Neural progenitor cell (in vitro differentiated cells): ENCODE data around the gene ADGRV1. TPM values are rescaled to one million over a fixed set of nuclear protein-coding genes. Genes with fewer than 3 reads are reported as not detected.

Experiments
- DNase-seq: peaks from one replicate; pipeline ENCODE4 v3.0.0-alpha.2; 2016; ENCODE audit warnings: low spot score
- H2AFZ ChIP-seq: fragments of 200-600 bp; sonication (generic); replicated peaks from 2 replicates; pipeline ENCODE4 v1.6.1; 2016; ENCODE audit warnings: antibody characterized with exemption
- H3F3A ChIP-seq: fragments of 200-600 bp; sonication (generic); 2 replicates; pipeline ENCODE4 v1.6.1; 2016; ENCODE audit warnings: antibody characterized with exemption, low read depth
- H3K27ac ChIP-seq: fragments of 200-600 bp; sonication (generic); 2 replicates; pipeline ENCODE4 v1.5.1; 2016; ENCODE audit warnings: mild to moderate bottlenecking
- H3K27me3 ChIP-seq: fragments of 200-600 bp; sonication (generic); 2 replicates; pipeline ENCODE4 v1.6.1; 2016; ENCODE audit warnings: mild to moderate bottlenecking, moderate library complexity
- H3K36me3 ChIP-seq: fragments of 200-600 bp; sonication (generic); 2 replicates; pipeline ENCODE4 v1.5.1; 2016
- H3K4me1 ChIP-seq: fragments of 200-600 bp; sonication (generic); 2 replicates; pipeline ENCODE4 v1.6.1; 2016; ENCODE audit warnings: mixed run types
- H3K4me2 ChIP-seq: fragments of 200-600 bp; sonication (generic); 2 replicates; pipeline ENCODE4 v1.6.1; 2016
- H3K4me3 ChIP-seq: fragments of 200-600 bp; sonication (generic); 2 replicates; pipeline ENCODE4 v1.5.1; 2016
- H3K79me2 ChIP-seq: fragments of 200-600 bp; sonication (generic); 2 replicates; pipeline ENCODE4 v1.6.1; 2016; ENCODE audit warnings: low read depth
- H3K9ac ChIP-seq: fragments of 200-600 bp; sonication (generic); 2 replicates; pipeline ENCODE4 v1.6.1; 2016
- H3K9me3 ChIP-seq: fragments of 200-600 bp; sonication (generic); 2 replicates; pipeline ENCODE4 v1.5.1; 2016; ENCODE audit warnings: low read depth
- H4K20me1 ChIP-seq: fragments of 200-600 bp; sonication (generic); 2 replicates; pipeline ENCODE4 v1.6.1; 2016; ENCODE audit warnings: low read depth
- H3K27ac Mint-ChIP-seq: 3 replicates; pipeline ENCODE4 v1.8.0; 2021; ENCODE audit warnings: mixed read lengths
- H3K27me3 Mint-ChIP-seq: 2 replicates; pipeline ENCODE4 v1.8.0; 2022; ENCODE audit warnings: low read depth, mild to moderate bottlenecking, inconsistent platforms, moderate library complexity, mixed read lengths; ENCODE audit not compliant: insufficient read depth
- H3K36me3 Mint-ChIP-seq: 3 replicates; pipeline ENCODE4 v1.8.0; 2021; ENCODE audit warnings: mixed read lengths
- H3K4me1 Mint-ChIP-seq: 3 replicates; pipeline ENCODE4 v1.8.0; 2021; ENCODE audit warnings: mixed read lengths
- H3K4me3 Mint-ChIP-seq: 3 replicates; pipeline ENCODE4 v1.8.0; 2021; ENCODE audit warnings: mild to moderate bottlenecking, moderate library complexity, mixed read lengths
- H3K9me3 Mint-ChIP-seq: 3 replicates; pipeline ENCODE4 v1.8.0; 2020; ENCODE audit warnings: mixed read lengths
- EZH2 ChIP-seq: fragments of 200-600 bp; sonication (generic); IDR thresholded peaks from 2 replicates; pipeline ENCODE4 v1.6.1; 2017; ENCODE audit warnings: antibody characterized with exemption, mild to moderate bottlenecking, moderate library complexity
- EZH2phosphoT487 ChIP-seq: fragments of 200-600 bp; sonication (generic); IDR thresholded peaks from 2 replicates; pipeline ENCODE4 v1.6.1; 2017; ENCODE audit warnings: antibody characterized with exemption
- total RNA-seq: library from RNA; depleted of rRNA; stranded (reverse); fragments of >200 nt; gene quantifications from 2 replicates; pipeline ENCODE4 v1.2.3, GENCODE V29; 2015; ENCODE audit warnings: low replicate concordance
- TF ChIP-seq, protein P1 (sequence below): fragments of 200-600 bp; sonication (generic); IDR thresholded peaks from 2 replicates; pipeline ENCODE4 v1.5.1; 2017; ENCODE audit warnings: antibody characterized with exemption, mild to moderate bottlenecking

The ADGRV1 gene
- total RNA-seq, 1 donor from 2014 or later, result 151 TPM

DNA sequence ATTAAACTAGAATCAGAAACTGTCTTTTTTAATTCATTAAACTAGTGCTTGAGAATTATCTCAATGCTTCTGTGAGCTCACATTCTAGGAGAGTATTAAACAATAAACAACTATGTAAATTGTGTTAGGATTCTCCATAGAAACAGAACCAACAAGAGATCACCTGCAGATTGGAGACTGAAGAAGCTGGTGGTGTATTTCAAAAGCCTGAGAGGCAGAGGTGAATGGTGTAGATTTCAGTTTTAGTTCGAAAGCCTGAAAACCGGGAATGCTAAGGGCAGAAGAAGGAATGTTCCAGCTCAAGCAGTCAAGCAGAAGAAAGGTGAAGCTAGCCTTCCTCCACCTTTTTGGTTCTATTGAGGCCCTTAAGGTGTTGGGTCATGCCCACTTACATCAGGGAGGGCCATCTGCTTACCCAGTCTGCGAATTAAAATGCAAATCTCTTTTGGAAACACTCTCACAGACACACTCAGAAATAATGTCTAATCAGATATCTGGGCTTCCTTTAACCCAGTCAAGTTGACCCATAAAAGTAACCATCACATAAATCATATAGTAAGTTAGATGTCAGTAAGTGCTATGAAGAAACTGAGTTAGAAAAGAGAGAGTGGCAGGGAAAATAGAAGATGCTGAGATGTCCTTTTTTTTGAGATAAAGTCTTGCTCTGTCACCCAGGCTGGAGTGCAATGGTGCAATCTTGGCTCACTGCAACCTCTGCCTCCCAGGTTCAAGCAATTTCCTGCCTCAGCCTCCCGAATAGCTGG lies 533.1 kb downstream of the ADGRV1 start:
- H3K4me1 Mint-ChIP-seq, result peaks cover 4% of the 10 kb centered on the region
- TF ChIP-seq EZH2phosphoT487 (no peak), EZH2 (no peak)
- TF ChIP-seq, protein P1, sequence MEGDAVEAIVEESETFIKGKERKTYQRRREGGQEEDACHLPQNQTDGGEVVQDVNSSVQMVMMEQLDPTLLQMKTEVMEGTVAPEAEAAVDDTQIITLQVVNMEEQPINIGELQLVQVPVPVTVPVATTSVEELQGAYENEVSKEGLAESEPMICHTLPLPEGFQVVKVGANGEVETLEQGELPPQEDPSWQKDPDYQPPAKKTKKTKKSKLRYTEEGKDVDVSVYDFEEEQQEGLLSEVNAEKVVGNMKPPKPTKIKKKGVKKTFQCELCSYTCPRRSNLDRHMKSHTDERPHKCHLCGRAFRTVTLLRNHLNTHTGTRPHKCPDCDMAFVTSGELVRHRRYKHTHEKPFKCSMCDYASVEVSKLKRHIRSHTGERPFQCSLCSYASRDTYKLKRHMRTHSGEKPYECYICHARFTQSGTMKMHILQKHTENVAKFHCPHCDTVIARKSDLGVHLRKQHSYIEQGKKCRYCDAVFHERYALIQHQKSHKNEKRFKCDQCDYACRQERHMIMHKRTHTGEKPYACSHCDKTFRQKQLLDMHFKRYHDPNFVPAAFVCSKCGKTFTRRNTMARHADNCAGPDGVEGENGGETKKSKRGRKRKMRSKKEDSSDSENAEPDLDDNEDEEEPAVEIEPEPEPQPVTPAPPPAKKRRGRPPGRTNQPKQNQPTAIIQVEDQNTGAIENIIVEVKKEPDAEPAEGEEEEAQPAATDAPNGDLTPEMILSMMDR, result no peak
- DNase-seq, result no peak
- H3K27ac Mint-ChIP-seq, result no peak overlapping the region
- no peaks in the 10 kb centered on the region for H3K27me3 Mint-ChIP-seq
- no peaks in the 10 kb centered on the region for H3K79me2 ChIP-seq
- H3K27me3 ChIP-seq, result no peaks in the 10 kb centered on the region
- H3K9ac ChIP-seq, result no peak overlapping the region
- H3K27ac ChIP-seq, result no peak overlapping the region
- peaks cover 7% of the 10 kb centered on the region for H3K36me3 Mint-ChIP-seq
- H3F3A ChIP-seq, result no peaks in the 10 kb centered on the region
- no peaks in the 10 kb centered on the region for H3K9me3 ChIP-seq
- H3K4me3 Mint-ChIP-seq, result no peak overlapping the region
- H2AFZ ChIP-seq, result no peak overlapping the region
- H4K20me1 ChIP-seq, result no peaks in the 10 kb centered on the region
- H3K4me1 ChIP-seq, result peaks cover 22% of the 10 kb centered on the region
- H3K9me3 Mint-ChIP-seq, result no peaks in the 10 kb centered on the region
- no peak overlapping the region for H3K4me2 ChIP-seq
- no peaks in the 10 kb centered on the region for H3K36me3 ChIP-seq
- H3K4me3 ChIP-seq, result no peak overlapping the region

DNA sequence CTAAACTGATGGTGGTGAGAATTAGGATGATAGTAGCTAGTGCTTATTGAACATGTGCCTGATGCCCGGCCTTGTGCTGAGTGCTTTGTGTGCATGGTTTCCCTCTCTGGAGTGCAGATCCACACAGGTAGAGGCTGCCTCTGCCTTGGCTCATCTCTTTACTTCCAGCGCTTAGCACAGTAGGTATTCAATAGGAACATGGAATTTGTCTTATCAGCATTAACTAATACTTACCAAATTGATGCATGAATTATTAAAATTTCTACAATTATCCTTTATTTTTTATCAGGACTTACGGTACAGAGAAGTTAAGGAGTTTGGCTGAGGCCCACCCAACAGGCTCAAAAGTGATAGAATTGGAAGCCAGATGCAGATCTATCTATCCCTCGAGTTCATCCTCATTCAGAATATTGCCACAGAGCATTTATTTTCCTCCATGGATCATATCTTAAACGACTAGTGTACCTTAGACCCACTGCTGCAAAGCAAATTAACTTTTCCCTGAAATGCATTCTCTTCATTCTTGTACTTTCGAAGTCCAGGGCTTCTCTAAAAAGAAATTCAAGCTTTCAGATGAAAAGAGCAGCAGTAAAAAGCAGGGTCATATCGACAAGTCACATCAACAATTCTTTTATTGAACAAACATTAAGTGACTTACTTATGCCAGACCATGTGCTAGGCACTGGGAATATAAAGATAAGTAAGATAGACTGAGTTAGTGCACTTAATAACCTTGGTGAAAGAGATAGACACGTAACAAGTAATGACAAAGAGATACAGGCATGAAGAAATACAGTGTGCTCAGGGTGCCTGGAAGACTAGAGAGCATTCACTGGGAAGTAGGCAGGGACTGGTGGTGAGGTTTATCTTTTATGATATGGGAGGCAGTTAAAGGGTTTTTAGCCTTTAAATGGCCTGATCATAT lies 534.5 kb downstream of the ADGRV1 start:
- H3K27ac Mint-ChIP-seq, result no peak overlapping the region
- H3K27me3 ChIP-seq, result no peaks in the 10 kb centered on the region
- no peaks in the 10 kb centered on the region for H3F3A ChIP-seq
- no peaks in the 10 kb centered on the region for H3K79me2 ChIP-seq
- no peak overlapping the region for H2AFZ ChIP-seq
- H4K20me1 ChIP-seq, result no peaks in the 10 kb centered on the region
- no peaks in the 10 kb centered on the region for H3K9me3 ChIP-seq
- peaks cover 9% of the 10 kb centered on the region for H3K36me3 Mint-ChIP-seq
- H3K27me3 Mint-ChIP-seq, result no peaks in the 10 kb centered on the region
- no peaks in the 10 kb centered on the region for H3K9me3 Mint-ChIP-seq
- H3K36me3 ChIP-seq, result no peaks in the 10 kb centered on the region
- H3K4me1 ChIP-seq, result peaks cover 35% of the 10 kb centered on the region
- TF ChIP-seq EZH2phosphoT487 (no peak), EZH2 (no peak)
- TF ChIP-seq, protein P1, result no peak
- H3K27ac ChIP-seq, result no peak overlapping the region
- no peak overlapping the region for H3K4me3 Mint-ChIP-seq
- H3K4me2 ChIP-seq, result no peak overlapping the region
- no peak overlapping the region for H3K9ac ChIP-seq
- peaks cover 4% of the 10 kb centered on the region for H3K4me1 Mint-ChIP-seq
- no peak for DNase-seq
- no peak overlapping the region for H3K4me3 ChIP-seq

DNA sequence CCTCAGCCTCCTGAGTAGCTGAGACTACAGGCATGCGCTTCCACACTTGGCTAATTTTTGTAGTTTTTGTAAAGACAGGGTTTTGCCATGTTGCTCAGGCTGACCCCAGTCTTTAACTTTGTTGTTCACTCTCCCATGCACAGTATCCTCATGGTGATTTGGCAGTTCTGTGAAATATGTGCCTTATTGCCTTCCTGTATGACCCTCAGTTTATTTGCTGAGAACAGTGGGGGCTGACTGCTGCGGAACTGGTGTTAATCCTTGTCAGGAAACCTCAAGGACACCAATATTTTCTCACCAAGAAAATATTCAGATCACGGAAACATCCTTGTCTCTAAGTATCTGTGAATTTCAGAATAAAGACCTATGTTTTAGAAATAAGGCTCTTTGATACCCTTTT lies 536.7 kb downstream of the ADGRV1 start:
- Histone ChIP-seq H3K4me3 (no peak overlapping the region), H3K27ac (no peak overlapping the region), H3K36me3 (no peaks in the 10 kb centered on the region), H3K9ac (no peak overlapping the region), H3K9me3 (no peaks in the 10 kb centered on the region), H3K79me2 (no peaks in the 10 kb centered on the region), H3F3A (no peaks in the 10 kb centered on the region), H4K20me1 (no peaks in the 10 kb centered on the region), H2AFZ (no peak overlapping the region), H3K4me2 (no peak overlapping the region), H3K4me1 (peaks cover 38% of the 10 kb centered on the region), H3K27me3 (no peaks in the 10 kb centered on the region)
- Mint-ChIP-seq H3K9me3 (no peaks in the 10 kb centered on the region), H3K4me3 (no peak overlapping the region), H3K27ac (no peak overlapping the region), H3K27me3 (no peaks in the 10 kb centered on the region), H3K36me3 (peaks cover 9% of the 10 kb centered on the region), H3K4me1 (peaks cover 6% of the 10 kb centered on the region)
- DNase-seq, result no peak
- TF ChIP-seq, protein P1, result no peak
- TF ChIP-seq EZH2 (no peak), EZH2phosphoT487 (no peak)
